ENCODE data around the gene FUT8. TPM values are rescaled to one million over a fixed set of nuclear protein-coding genes. Genes with fewer than 3 reads are reported as not detected.
"Not testable (repeated sequence)": the region's sequence is repeated elsewhere in the genome, so short reads cannot be mapped to it uniquely, and the experiment has no call there.

FUT8 gene
- total RNA-seq, 2 donors from 2014 or later = 9.5 to 13.5 TPM

GRCh38 chr14:65421201-65421981 is 8.9 kb downstream of the FUT8 start:
- no peak for TF ChIP-seq CTCF (IDR thresholded peaks at IDR 0.05)
- H3K27ac ChIP-seq = no peak overlapping the region
- H3K4me1 ChIP-seq = peaks cover 0 to 8% of the 10 kb centered on the region in 2 donors
- H3K27me3 ChIP-seq = no peaks in the 10 kb centered on the region
- DNase-seq (ENCODE audit: low spot score) = no peak
- H3K36me3 ChIP-seq = no peaks in the 10 kb centered on the region
- no peaks in the 10 kb centered on the region for H3K9me3 ChIP-seq
- no peak overlapping the region for H3K4me3 ChIP-seq

- no peaks in the 10 kb centered on the region for H3K9me3 ChIP-seq
- no peaks in the 10 kb centered on the region for H3K36me3 ChIP-seq
- H3K27me3 ChIP-seq = no peaks in the 10 kb centered on the region
- no peak for TF ChIP-seq CTCF (IDR thresholded peaks at IDR 0.05)
- H3K4me3 ChIP-seq = no peak overlapping the region
- H3K27ac ChIP-seq = no peak overlapping the region
- DNase-seq (ENCODE audit: low spot score) = no peak
- peaks cover 0 to 8% of the 10 kb centered on the region in 2 donors for H3K4me1 ChIP-seq
These were observed 9.7 kb downstream of the FUT8 start for GRCh38 chr14:65422088-65422834.

- TF ChIP-seq CTCF (IDR thresholded peaks at IDR 0.05) = no peak
- H3K36me3 ChIP-seq = no peaks in the 10 kb centered on the region
- H3K27me3 ChIP-seq = no peaks in the 10 kb centered on the region
- no peak for DNase-seq (ENCODE audit: low spot score)
- no peak overlapping the region for H3K27ac ChIP-seq
- no peak overlapping the region for H3K4me3 ChIP-seq
- H3K4me1 ChIP-seq = peaks cover 0 to 8% of the 10 kb centered on the region in 2 donors
- H3K9me3 ChIP-seq = no peaks in the 10 kb centered on the region
These were observed 11.5 kb downstream of the FUT8 start for GRCh38 chr14:65423982-65424381.

- no peak for DNase-seq (ENCODE audit: low spot score)
- no peak for TF ChIP-seq CTCF (IDR thresholded peaks at IDR 0.05)
- Histone ChIP-seq H3K36me3 (no peaks in the 10 kb centered on the region), H3K27ac (no peak overlapping the region), H3K9me3 (no peaks in the 10 kb centered on the region), H3K4me1 (peaks cover 0 to 8% of the 10 kb centered on the region in 2 donors), H3K27me3 (no peaks in the 10 kb centered on the region), H3K4me3 (no peak overlapping the region)
These were observed 12.0 kb downstream of the FUT8 start for GRCh38 chr14:65424531-65424930.

- H3K36me3 ChIP-seq = no peaks in the 10 kb centered on the region
- no peak overlapping the region for H3K4me3 ChIP-seq
- no peak for TF ChIP-seq CTCF (IDR thresholded peaks at IDR 0.05)
- H3K27ac ChIP-seq = no peak overlapping the region
- H3K4me1 ChIP-seq = peaks cover 0 to 8% of the 10 kb centered on the region in 2 donors
- no peaks in the 10 kb centered on the region for H3K27me3 ChIP-seq
- H3K9me3 ChIP-seq = no peaks in the 10 kb centered on the region
- DNase-seq (ENCODE audit: low spot score) = no peak
These were observed 13.4 kb downstream of the FUT8 start for GRCh38 chr14:65425885-65426284.

- H3K27ac ChIP-seq; H3K36me3 ChIP-seq; H3K4me1 ChIP-seq; DNase-seq (ENCODE audit: low spot score); H3K4me3 ChIP-seq; H3K9me3 ChIP-seq; H3K27me3 ChIP-seq: not testable (repeated sequence)
These were observed 14.4 kb downstream of the FUT8 start for GRCh38 chr14:65426902-65427301.
